NOMO-1 treated with dmso at 0.1 percent for 144 hours (cell line): ENCODE data around the gene ZNF318.

Experiments used
- DNase-seq: peaks from one replicate; lab custom pipeline; 2025; ENCODE audit not compliant: unreplicated experiment; lab: John Stamatoyannopoulos, UW

Gene ZNF318

DNA sequence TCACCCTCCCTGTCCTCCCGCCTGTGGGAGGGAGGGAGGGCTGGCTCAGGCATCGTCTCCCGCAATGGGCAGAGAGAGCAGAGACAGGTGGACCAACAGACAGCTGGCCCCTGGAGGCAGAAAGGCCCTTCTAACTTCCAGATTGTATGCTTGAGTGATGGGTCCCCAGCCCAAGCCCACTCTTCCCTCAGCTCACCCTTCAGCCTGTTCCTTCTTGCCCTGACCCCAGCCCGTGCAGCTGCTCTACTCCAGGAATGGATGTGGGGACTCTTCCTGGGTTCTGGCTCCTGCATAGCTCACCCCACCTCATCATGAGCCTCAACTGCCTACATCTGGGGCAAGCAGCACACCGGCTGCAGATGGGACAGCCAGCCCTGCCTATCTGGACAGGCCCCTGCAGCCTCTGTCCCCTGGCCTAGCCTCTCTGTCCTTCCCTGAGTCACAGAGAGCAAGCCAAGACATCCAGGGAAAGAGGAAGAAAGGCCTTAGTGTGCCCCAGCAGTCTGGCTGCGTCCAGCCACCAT is 82.9 kb downstream of the ZNF318 start:
- no peak for DNase-seq
